Skeletal muscle satellite cell (primary cell): ENCODE results near the gene DIDO1.
"Not testable (repeated sequence)": the region's sequence is repeated elsewhere in the genome, so short reads cannot be mapped to it uniquely, and the experiment has no call there.

Experiments used
- H3K27me3 ChIP-seq: 2 replicates; pipeline ENCODE4 v1.7.0; 2013; ENCODE audit warnings: low read length; ENCODE audit not compliant: control insufficient read depth, insufficient read depth
- H3K36me3 ChIP-seq: 2 replicates; pipeline ENCODE4 v1.7.0; 2013; ENCODE audit warnings: mild to moderate bottlenecking, control low read depth, low read length; ENCODE audit not compliant: insufficient read depth
- H3K4me1 ChIP-seq: 2 replicates; pipeline ENCODE4 v1.7.0; 2013; ENCODE audit warnings: low read length; ENCODE audit not compliant: control insufficient read depth, insufficient read depth
- H3K4me2 ChIP-seq: 2 replicates; pipeline ENCODE4 v1.7.0; 2013; ENCODE audit warnings: mild to moderate bottlenecking, low read length
- H3K4me3 ChIP-seq: 2 replicates; pipeline ENCODE4 v1.7.0; 2013; ENCODE audit warnings: low read length
- H3K9ac ChIP-seq: 2 replicates; pipeline ENCODE4 v1.7.0; 2013; ENCODE audit warnings: mild to moderate bottlenecking, low read depth, low read length, moderate library complexity
- H3K9me3 ChIP-seq: replicated peaks from 2 replicates; pipeline ENCODE4 v1.7.0; 2013; ENCODE audit warnings: mild to moderate bottlenecking, control low read depth, low read length

DIDO1 gene

GRCh38 chr20:62874964-62875344 lies 51.4 kb downstream of the DIDO1 start:
- H3K9ac ChIP-seq = no peak overlapping the region
- H3K4me1 ChIP-seq = peaks cover 11% of the 10 kb centered on the region
- H3K36me3 ChIP-seq = peaks cover under 1% of the 10 kb centered on the region
- no peaks in the 10 kb centered on the region for H3K27me3 ChIP-seq
- H3K4me2 ChIP-seq = no peak overlapping the region
- no peaks in the 10 kb centered on the region for H3K9me3 ChIP-seq
- H3K4me3 ChIP-seq = no peak overlapping the region

- H3K36me3 ChIP-seq, H3K9ac ChIP-seq, H3K9me3 ChIP-seq, H3K27me3 ChIP-seq, H3K4me3 ChIP-seq: not testable (repeated sequence)
- Histone ChIP-seq H3K4me1 (peaks cover 11% of the 10 kb centered on the region), H3K4me2 (peak overlapping the region; percentile 3)
Observed at GRCh38 chr20:62873681-62874031, 52.6 kb downstream of the DIDO1 start.

- H3K36me3 ChIP-seq = no peaks in the 10 kb centered on the region
- no peak overlapping the region for H3K9ac ChIP-seq
- no peak overlapping the region for H3K4me2 ChIP-seq
- H3K4me3 ChIP-seq = no peak overlapping the region
- H3K9me3 ChIP-seq = no peaks in the 10 kb centered on the region
- no peaks in the 10 kb centered on the region for H3K27me3 ChIP-seq
- peaks cover 11% of the 10 kb centered on the region for H3K4me1 ChIP-seq
Observed at GRCh38 chr20:62873280-62873679, 53.0 kb downstream of the DIDO1 start.

- Histone ChIP-seq H3K27me3 (no peaks in the 10 kb centered on the region), H3K9ac (no peak overlapping the region), H3K4me3 (no peak overlapping the region), H3K4me1 (peaks cover 11% of the 10 kb centered on the region), H3K4me2 (no peak overlapping the region), H3K9me3 (no peaks in the 10 kb centered on the region), H3K36me3 (no peaks in the 10 kb centered on the region)
Observed at GRCh38 chr20:62872862-62873261, 53.4 kb downstream of the DIDO1 start.

- Histone ChIP-seq H3K4me1 (peaks cover 11% of the 10 kb centered on the region), H3K4me2 (no peak overlapping the region), H3K4me3 (no peak overlapping the region), H3K9ac (no peak overlapping the region), H3K36me3 (no peaks in the 10 kb centered on the region), H3K27me3 (peaks cover 3% of the 10 kb centered on the region), H3K9me3 (no peaks in the 10 kb centered on the region)
Observed at GRCh38 chr20:62872184-62872847, 54.0 kb downstream of the DIDO1 start.

- Histone ChIP-seq H3K4me3 (no peak overlapping the region), H3K36me3 (no peaks in the 10 kb centered on the region), H3K9me3 (no peaks in the 10 kb centered on the region), H3K4me2 (no peak overlapping the region), H3K27me3 (peaks cover 9% of the 10 kb centered on the region), H3K9ac (no peak overlapping the region), H3K4me1 (peaks cover 11% of the 10 kb centered on the region)
Observed at GRCh38 chr20:62864207-62864606, 62.1 kb downstream of the DIDO1 start.

- H3K9me3 ChIP-seq = no peaks in the 10 kb centered on the region
- H3K27me3 ChIP-seq = peaks cover 3% of the 10 kb centered on the region
- H3K9ac ChIP-seq = peak within 1 kb of the TSS; percentile 74
- H3K4me1 ChIP-seq = peaks cover 11% of the 10 kb centered on the region
- H3K4me2 ChIP-seq = peak within 1 kb of the TSS; percentile 78
- peak within 1 kb of the TSS; percentile 84 for H3K4me3 ChIP-seq
- H3K36me3 ChIP-seq = peaks cover 7% of the 10 kb centered on the region
Observed at GRCh38 chr20:62861726-62862336, 64.5 kb downstream of the DIDO1 start, which contains the start of gene TCFL5. Gene TCFL5 (minus strand): TSS chr20:62861822. CDS start chr20:62861670, 152 bp downstream.

GRCh38 chr20:62860924-62861691 lies 65.2 kb downstream of the DIDO1 start:
- H3K4me3 ChIP-seq = peak overlapping the region; percentile 84

GRCh38 chr20:62860391-62860923 lies 65.8 kb downstream of the DIDO1 start:
- peak overlapping the region; percentile 78 for H3K4me2 ChIP-seq
- H3K4me3 ChIP-seq = peak overlapping the region; percentile 84
- no peaks in the 10 kb centered on the region for H3K9me3 ChIP-seq
- H3K9ac ChIP-seq = peak overlapping the region; percentile 33
- H3K27me3 ChIP-seq = peaks cover 3% of the 10 kb centered on the region
- H3K36me3 ChIP-seq = peaks cover 9% of the 10 kb centered on the region
- peaks cover 11% of the 10 kb centered on the region for H3K4me1 ChIP-seq

More at GRCh38 chr20:62860924-62861691, 65.2 kb downstream of the DIDO1 start:
- no peaks in the 10 kb centered on the region for H3K9me3 ChIP-seq
- peak overlapping the region; percentile 74 for H3K9ac ChIP-seq
- H3K4me1 ChIP-seq = peaks cover 11% of the 10 kb centered on the region
- H3K4me2 ChIP-seq = peak overlapping the region; percentile 78
- peaks cover 9% of the 10 kb centered on the region for H3K36me3 ChIP-seq
- H3K27me3 ChIP-seq = peaks cover 3% of the 10 kb centered on the region

- peaks cover 11% of the 10 kb centered on the region for H3K4me1 ChIP-seq
- no peaks in the 10 kb centered on the region for H3K9me3 ChIP-seq
- no peak overlapping the region for H3K9ac ChIP-seq
- no peak overlapping the region for H3K4me3 ChIP-seq
- H3K27me3 ChIP-seq = no peaks in the 10 kb centered on the region
- peaks cover 11% of the 10 kb centered on the region for H3K36me3 ChIP-seq
- H3K4me2 ChIP-seq = peak overlapping the region; percentile 78
Observed at GRCh38 chr20:62859721-62860120, 66.6 kb downstream of the DIDO1 start.

GRCh38 chr20:62858058-62858830 lies 68.1 kb downstream of the DIDO1 start:
- peaks cover 11% of the 10 kb centered on the region for H3K4me1 ChIP-seq
- no peak overlapping the region for H3K4me2 ChIP-seq
- H3K36me3 ChIP-seq = peaks cover 24% of the 10 kb centered on the region
- H3K9me3 ChIP-seq = no peaks in the 10 kb centered on the region
- H3K9ac ChIP-seq = no peak overlapping the region
- H3K27me3 ChIP-seq = no peaks in the 10 kb centered on the region
- H3K4me3 ChIP-seq = no peak overlapping the region
